Motor neuron (in vitro differentiated cells): Measurements from ENCODE around the gene ORMDL2. TPM values are rescaled to one million over a fixed set of nuclear protein-coding genes. Genes with fewer than 3 reads are reported as not detected.
A peak's percentile ranks its signal among the peaks of the same experiment; 100 is the strongest.
"Not testable (repeated sequence)": the region's sequence is repeated elsewhere in the genome, so short reads cannot be mapped to it uniquely, and the experiment has no call there.

Experiments
- ATAC-seq, 8 experiments: fragments of 200-7000 bp; cut with Tn5 transposase; replicated peaks in 6 of 8; 2 replicates each; pipeline ENCODE4 v1.8.0; 2021; ENCODE audit warnings: mild to moderate bottlenecking in 8 of 8, moderate library complexity in 8 of 8
- H3K27ac ChIP-seq, 2 donors: fragments of 250-450 bp; sonication (Bioruptor Pico); 2 replicates each; pipeline ENCODE4 v1.9.0; 2021; ENCODE audit warnings: antibody characterized with exemption in 2 of 2, mild to moderate bottlenecking in 2 of 2, moderate library complexity in 1 of 2
- H3K4me1 ChIP-seq, 2 donors: fragments of 250-450 bp; sonication (Bioruptor Pico); replicated peaks in 1 of 2; 2 replicates each; pipeline ENCODE4 v1.6.1; 2021; ENCODE audit warnings: antibody characterized with exemption in 2 of 2, mild to moderate bottlenecking in 2 of 2, moderate library complexity in 1 of 2
- H3K4me3 ChIP-seq, 5 donors: fragments of 250-450 bp; sonication (Bioruptor Pico); 2 replicates each; pipeline ENCODE4 v1.9.0; 2021; ENCODE audit warnings: antibody characterized with exemption in 5 of 5, mild to moderate bottlenecking in 5 of 5, moderate library complexity in 4 of 5
- WGBS, 10 experiments: fragments of 450-650 bp; shearing (Covaris generic); methylation state at CpG; one replicate each; pipeline ENCODE4 v1.0.0; 2022; 5-methylcytosine and 5-hydroxymethylcytosine counted together
- in situ Hi-C, 9 experiments: fragments of 400-800 bp; cut with MboI; loops; one replicate each; pipeline ENCODE4 v1.15.0; 2021; ENCODE audit warnings: low sequenced_read_pairs in 9 of 9, low pct_unique_long_range_greater_than_20kb in 2 of 9; ENCODE audit not compliant: unreplicated experiment in 9 of 9
- total RNA-seq, 8 experiments: library from RNA; unstranded; fragments of 300-600 nt; gene quantifications; 2 replicates each; pipeline versions ENCODE4 v1.2.3 to v1.2.4, GENCODE V29; 2022

The ORMDL2 gene
- total RNA-seq, 8 experiments from 2014 or later, result 13.1 to 42.0 (median 25.4) TPM

GRCh38 chr12:55830601-55831446 lies 13.0 kb downstream of the ORMDL2 start:
- Histone ChIP-seq H3K4me1 (peaks cover 16 to 35% of the 10 kb centered on the region in 2 donors), H3K27ac (peak overlapping the region; percentile 98 to 99), H3K4me3 (peak overlapping the region; percentile 63 to 95 (median 75))
- ATAC-seq, result peak; percentile 22 to 60 (median 46)
- in situ Hi-C loops, result no loop called here
- WGBS, 10 experiments, result 0 to 40% (median 0%) methylated on average over 1 to 9 of the region's 23 CpGs; no CpG with 5 or more reads in 5 of the 10 experiments

GRCh38 chr12:55831447-55831815 lies 13.6 kb downstream of the ORMDL2 start:
- in situ Hi-C loops, result no loop called here
- peak overlapping the region; percentile 63 to 95 (median 75) for H3K4me3 ChIP-seq
- peak overlapping the region in 1 of 2 donors; percentile 99 for H3K27ac ChIP-seq
- 0 to 57% (median 33%) methylated on average over 1 of the region's 1 CpG; no CpG with 5 or more reads in 5 of the 10 experiments for WGBS, 10 experiments
- peaks cover 16 to 29% of the 10 kb centered on the region in 2 donors for H3K4me1 ChIP-seq
- ATAC-seq, result no peak

GRCh38 chr12:55833056-55833455 lies 15.2 kb downstream of the ORMDL2 start:
- H3K4me3 ChIP-seq, result no peak overlapping the region
- no peak overlapping the region for H3K27ac ChIP-seq
- peaks cover 9 to 14% of the 10 kb centered on the region in 2 donors for H3K4me1 ChIP-seq
- in situ Hi-C loops, result no loop called here
- WGBS, 10 experiments, result 50 to 100% (median 93%) methylated on average over 1 to 3 of the region's 10 CpGs; no CpG with 5 or more reads in 4 of the 10 experiments
- ATAC-seq, result no peak

- H3K27ac ChIP-seq, H3K4me3 ChIP-seq, in situ Hi-C loops, H3K4me1 ChIP-seq, ATAC-seq: not testable (repeated sequence)
- 40% methylated on average over 2 of the region's 6 CpGs; no CpG with 5 or more reads in 9 of the 10 experiments for WGBS, 10 experiments
Measured at GRCh38 chr12:55834400-55834799, 16.6 kb downstream of the ORMDL2 start.

- in situ Hi-C loops, result no loop called here
- no peak overlapping the region for H3K4me3 ChIP-seq
- H3K27ac ChIP-seq, result no peak overlapping the region
- WGBS, 10 experiments, result 25 to 94% (median 80%) methylated on average over 1 to 3 of the region's 3 CpGs; no CpG with 5 or more reads in 3 of the 10 experiments
- H3K4me1 ChIP-seq, result no peaks in the 10 kb centered on the region
- no peak for ATAC-seq
Measured at GRCh38 chr12:55838361-55838760, 20.5 kb downstream of the ORMDL2 start.

- ATAC-seq, result no peak
- no peak overlapping the region for H3K27ac ChIP-seq
- H3K4me3 ChIP-seq, result no peak overlapping the region
- H3K4me1 ChIP-seq, result no peaks in the 10 kb centered on the region
- in situ Hi-C loops, result no loop called here
- WGBS, 10 experiments, result 17 to 100% (median 81%) methylated on average over 1 to 7 of the region's 11 CpGs; no CpG with 5 or more reads in 3 of the 10 experiments
Measured at GRCh38 chr12:55839345-55840140, 21.7 kb downstream of the ORMDL2 start.

- Histone ChIP-seq H3K4me1 (no peaks in the 10 kb centered on the region), H3K27ac (no peak overlapping the region), H3K4me3 (no peak overlapping the region)
- in situ Hi-C loops, result no loop called here
- ATAC-seq, result no peak
- WGBS, 10 experiments, result 60 to 100% (median 79%) methylated on average over 1 to 8 of the region's 11 CpGs; no CpG with 5 or more reads in 4 of the 10 experiments
Measured at GRCh38 chr12:55840581-55841351, 22.9 kb downstream of the ORMDL2 start.

- WGBS, 10 experiments, result 17 to 89% (median 51%) methylated on average over 1 to 7 of the region's 10 CpGs; no CpG with 5 or more reads in 4 of the 10 experiments
- Histone ChIP-seq H3K27ac (no peak within 1 kb of the TSS), H3K4me1 (peaks cover 0 to 3% of the 10 kb centered on the region in 2 donors), H3K4me3 (no peak within 1 kb of the TSS)
- ATAC-seq, result peak in 3 of 8 experiments; percentile 37 to 67 (median 58)
- in situ Hi-C loops, result no loop called here
Measured at GRCh38 chr12:55842681-55843429, 25.0 kb downstream of the ORMDL2 start, which contains the start of gene MMP19. TSS of gene MMP19 (minus strand) at chr12:55842936. CDS start at chr12:55842830, 106 bp downstream.

- peaks cover 0 to 4% of the 10 kb centered on the region in 2 donors for H3K4me1 ChIP-seq
- WGBS, 10 experiments, result 95 to 100% (median 100%) methylated on average over 1 to 4 of the region's 4 CpGs; no CpG with 5 or more reads in 7 of the 10 experiments
- in situ Hi-C loops, result no loop called here
- no peak for ATAC-seq
- no peak overlapping the region for H3K4me3 ChIP-seq
- no peak overlapping the region for H3K27ac ChIP-seq
Measured at GRCh38 chr12:55843431-55843830, 25.6 kb downstream of the ORMDL2 start.

- in situ Hi-C loops, result no loop called here
- 71 to 100% (median 93%) methylated on average over 1 to 3 of the region's 4 CpGs; no CpG with 5 or more reads in 3 of the 10 experiments for WGBS, 10 experiments
Measured at GRCh38 chr12:55844961-55845360, 27.1 kb downstream of the ORMDL2 start.

GRCh38 chr12:55845361-55845760 lies 27.5 kb downstream of the ORMDL2 start:
- in situ Hi-C loops, result no loop called here
- ATAC-seq, result no peak
- no peak overlapping the region for H3K27ac ChIP-seq
- WGBS, 10 experiments, result 43 to 100% (median 80%) methylated on average over 1 to 4 of the region's 5 CpGs; no CpG with 5 or more reads in 1 of the 10 experiments
- peaks cover 0 to 4% of the 10 kb centered on the region in 2 donors for H3K4me1 ChIP-seq
- H3K4me3 ChIP-seq, result no peak overlapping the region

More at GRCh38 chr12:55844961-55845360, 27.1 kb downstream of the ORMDL2 start:
- H3K4me3 ChIP-seq, result no peak overlapping the region
- peaks cover 0 to 4% of the 10 kb centered on the region in 2 donors for H3K4me1 ChIP-seq
- no peak overlapping the region for H3K27ac ChIP-seq
- ATAC-seq, result no peak
